ENCODE results near the gene SKIC3. TPM values are rescaled to one million over a fixed set of nuclear protein-coding genes. Genes with fewer than 3 reads are reported as not detected.

SKIC3 gene
- polyA plus RNA-seq, 1 experiment: 118 TPM

GRCh38 chr5:95565280-95565920 is 10.6 kb upstream of the SKIC3 start:
- ChIA-PET POLR2A (interaction anchor here (1.5 to 1.9 kb wide), 2 partner anchors 11 to 81 kb away, joined by 4 to 9 read pairs; partner anchors contain the start of genes ARSK, RFESD and SKIC3), CTCF (no interaction called here)
- Histone ChIP-seq H3K4me3 (ENCODE audit: low read depth, low read length) (no peak overlapping the region), H3K27me3 (ENCODE audit: control insufficient read depth, insufficient read depth, low read length) (no peaks in the 10 kb centered on the region), H3K9me3 (ENCODE audit: control insufficient read depth, insufficient read depth, low read length) (no peaks in the 10 kb centered on the region), H3K27ac (ENCODE audit: low read depth, low read length) (no peak overlapping the region)
- no peak for TF ChIP-seq CTCF (IDR thresholded peaks at IDR 0.05; ENCODE audit: low read depth, low read length)
- DNase-seq (ENCODE audit: low read depth, low spot score): no peak

- H3K27ac ChIP-seq (ENCODE audit: low read depth, low read length): no peak overlapping the region
- no peaks in the 10 kb centered on the region for H3K9me3 ChIP-seq (ENCODE audit: control insufficient read depth, insufficient read depth, low read length)
- ChIA-PET CTCF (no interaction called here), POLR2A (interaction anchor here (1.5 to 1.9 kb wide), 2 partner anchors 10 to 82 kb away, joined by 4 to 9 read pairs; partner anchors contain the start of genes ARSK, RFESD and SKIC3)
- no peaks in the 10 kb centered on the region for H3K27me3 ChIP-seq (ENCODE audit: control insufficient read depth, insufficient read depth, low read length)
- no peak for DNase-seq (ENCODE audit: low read depth, low spot score)
- no peak overlapping the region for H3K4me3 ChIP-seq (ENCODE audit: low read depth, low read length)
- TF ChIP-seq CTCF (IDR thresholded peaks at IDR 0.05; ENCODE audit: low read depth, low read length): no peak
These were observed 9.7 kb upstream of the SKIC3 start for GRCh38 chr5:95564450-95564849.

GRCh38 chr5:95563367-95563766 is 8.6 kb upstream of the SKIC3 start:
- ChIA-PET POLR2A (interaction anchor here (0.6 kb wide), 1 partner anchor 37 kb away, joined by 3 read pairs; no protein-coding TSS in a partner anchor), CTCF (no interaction called here)
- H3K4me3 ChIP-seq (ENCODE audit: low read depth, low read length): no peak overlapping the region
- no peak for DNase-seq (ENCODE audit: low read depth, low spot score)
- no peak for TF ChIP-seq CTCF (IDR thresholded peaks at IDR 0.05; ENCODE audit: low read depth, low read length)
- H3K27me3 ChIP-seq (ENCODE audit: control insufficient read depth, insufficient read depth, low read length): no peaks in the 10 kb centered on the region
- no peaks in the 10 kb centered on the region for H3K9me3 ChIP-seq (ENCODE audit: control insufficient read depth, insufficient read depth, low read length)
- no peak overlapping the region for H3K27ac ChIP-seq (ENCODE audit: low read depth, low read length)

GRCh38 chr5:95562282-95562681 is 7.5 kb upstream of the SKIC3 start:
- no peak for TF ChIP-seq CTCF (IDR thresholded peaks at IDR 0.05; ENCODE audit: low read depth, low read length)
- Histone ChIP-seq H3K9me3 (ENCODE audit: control insufficient read depth, insufficient read depth, low read length) (no peaks in the 10 kb centered on the region), H3K27ac (ENCODE audit: low read depth, low read length) (no peak overlapping the region), H3K27me3 (ENCODE audit: control insufficient read depth, insufficient read depth, low read length) (no peaks in the 10 kb centered on the region), H3K4me3 (ENCODE audit: low read depth, low read length) (no peak overlapping the region)
- DNase-seq (ENCODE audit: low read depth, low spot score): no peak
- ChIA-PET POLR2A (no interaction called here), CTCF (no interaction called here)

GRCh38 chr5:95557841-95558240 is 3.1 kb upstream of the SKIC3 start:
- Histone ChIP-seq H3K9me3 (ENCODE audit: control insufficient read depth, insufficient read depth, low read length) (no peaks in the 10 kb centered on the region), H3K27ac (ENCODE audit: low read depth, low read length) (no peak overlapping the region), H3K27me3 (ENCODE audit: control insufficient read depth, insufficient read depth, low read length) (no peaks in the 10 kb centered on the region), H3K4me3 (ENCODE audit: low read depth, low read length) (no peak overlapping the region)
- CTCF ChIA-PET: no interaction called here
- no peak for DNase-seq (ENCODE audit: low read depth, low spot score)
- TF ChIP-seq CTCF (IDR thresholded peaks at IDR 0.05; ENCODE audit: low read depth, low read length): no peak
- POLR2A ChIA-PET: no interaction called here

All from AG04450 (cell line).